ENCODE measurements around the gene NLRX1. TPM values are rescaled to one million over a fixed set of nuclear protein-coding genes. Genes with fewer than 3 reads are reported as not detected.

The NLRX1 gene
- total and polyA plus RNA-seq, 10 of the 15 experiments (the other 5 are each of a cell fraction or from before 2014, with no cell fraction given): 0.85 to 18.5 (median 10.0) TPM

- no peaks in the 10 kb centered on the region for H4K20me1 ChIP-seq (ENCODE audit: control insufficient read depth, insufficient read depth)
- intact Hi-C loops (cut with micrococcal nuclease; ENCODE audit: unreplicated experiment): no loop called here
- POLR2A ChIA-PET: interaction anchor here (0.8 kb wide), 1 partner anchor 84 kb away, joined by 3 read pairs; no protein-coding TSS in a partner anchor
- TF ChIP-seq, protein P1, sequence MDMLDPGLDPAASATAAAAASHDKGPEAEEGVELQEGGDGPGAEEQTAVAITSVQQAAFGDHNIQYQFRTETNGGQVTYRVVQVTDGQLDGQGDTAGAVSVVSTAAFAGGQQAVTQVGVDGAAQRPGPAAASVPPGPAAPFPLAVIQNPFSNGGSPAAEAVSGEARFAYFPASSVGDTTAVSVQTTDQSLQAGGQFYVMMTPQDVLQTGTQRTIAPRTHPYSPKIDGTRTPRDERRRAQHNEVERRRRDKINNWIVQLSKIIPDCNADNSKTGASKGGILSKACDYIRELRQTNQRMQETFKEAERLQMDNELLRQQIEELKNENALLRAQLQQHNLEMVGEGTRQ (IDR thresholded peaks at IDR 0.05; ENCODE audit: borderline replicate concordance, low read depth, low read length): no peak
- TF ChIP-seq NFYB (IDR thresholded peaks at IDR 0.05; ENCODE audit: insufficient read depth, low read depth, low read length) (no peak), YBX1 (IDR thresholded peaks at IDR 0.05) (no peak), MXI1 (IDR thresholded peaks at IDR 0.05; ENCODE audit: low read depth, low read length) (no peak), SREBF2 (IDR thresholded peaks at IDR 0.05; ENCODE audit: low read length) (no peak), E4F1 (IDR thresholded peaks at IDR 0.05; ENCODE audit: borderline replicate concordance, partially characterized antibody) (no peak), NR2C1 (IDR thresholded peaks at IDR 0.05) (no peak), ZBTB4 (CRISPR knock-in tag; IDR thresholded peaks at IDR 0.05) (no peak), RAD21 (IDR thresholded peaks at IDR 0.05; ENCODE audit: insufficient read depth, low read depth, low read length) (no peak), ETV6 (conservative IDR thresholded peaks at IDR 0.05 in 1 of 2, IDR thresholded peaks at IDR 0.05 in 1 of 2; ENCODE audit: borderline replicate concordance in 1 of 2, low read depth in 1 of 2) (no peak), YY1 (IDR thresholded peaks at IDR 0.05; ENCODE audit: low read depth, low read length) (no peak), BMI1 (IDR thresholded peaks at IDR 0.05; ENCODE audit: borderline replicate concordance) (no peak)
- TF ChIP-seq, protein P2, sequence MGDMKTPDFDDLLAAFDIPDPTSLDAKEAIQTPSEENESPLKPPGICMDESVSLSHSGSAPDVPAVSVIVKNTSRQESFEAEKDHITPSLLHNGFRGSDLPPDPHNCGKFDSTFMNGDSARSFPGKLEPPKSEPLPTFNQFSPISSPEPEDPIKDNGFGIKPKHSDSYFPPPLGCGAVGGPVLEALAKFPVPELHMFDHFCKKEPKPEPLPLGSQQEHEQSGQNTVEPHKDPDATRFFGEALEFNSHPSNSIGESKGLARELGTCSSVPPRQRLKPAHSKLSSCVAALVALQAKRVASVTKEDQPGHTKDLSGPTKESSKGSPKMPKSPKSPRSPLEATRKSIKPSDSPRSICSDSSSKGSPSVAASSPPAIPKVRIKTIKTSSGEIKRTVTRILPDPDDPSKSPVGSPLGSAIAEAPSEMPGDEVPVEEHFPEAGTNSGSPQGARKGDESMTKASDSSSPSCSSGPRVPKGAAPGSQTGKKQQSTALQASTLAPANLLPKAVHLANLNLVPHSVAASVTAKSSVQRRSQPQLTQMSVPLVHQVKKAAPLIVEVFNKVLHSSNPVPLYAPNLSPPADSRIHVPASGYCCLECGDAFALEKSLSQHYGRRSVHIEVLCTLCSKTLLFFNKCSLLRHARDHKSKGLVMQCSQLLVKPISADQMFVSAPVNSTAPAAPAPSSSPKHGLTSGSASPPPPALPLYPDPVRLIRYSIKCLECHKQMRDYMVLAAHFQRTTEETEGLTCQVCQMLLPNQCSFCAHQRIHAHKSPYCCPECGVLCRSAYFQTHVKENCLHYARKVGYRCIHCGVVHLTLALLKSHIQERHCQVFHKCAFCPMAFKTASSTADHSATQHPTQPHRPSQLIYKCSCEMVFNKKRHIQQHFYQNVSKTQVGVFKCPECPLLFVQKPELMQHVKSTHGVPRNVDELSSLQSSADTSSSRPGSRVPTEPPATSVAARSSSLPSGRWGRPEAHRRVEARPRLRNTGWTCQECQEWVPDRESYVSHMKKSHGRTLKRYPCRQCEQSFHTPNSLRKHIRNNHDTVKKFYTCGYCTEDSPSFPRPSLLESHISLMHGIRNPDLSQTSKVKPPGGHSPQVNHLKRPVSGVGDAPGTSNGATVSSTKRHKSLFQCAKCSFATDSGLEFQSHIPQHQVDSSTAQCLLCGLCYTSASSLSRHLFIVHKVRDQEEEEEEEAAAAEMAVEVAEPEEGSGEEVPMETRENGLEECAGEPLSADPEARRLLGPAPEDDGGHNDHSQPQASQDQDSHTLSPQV (IDR thresholded peaks at IDR 0.05): no peak
Measured at GRCh38 chr11:119125821-119126220, 42.7 kb upstream of the NLRX1 start.

More at GRCh38 chr11:119125821-119126220, 42.7 kb upstream of the NLRX1 start:
- Histone ChIP-seq H3K4me3 (no peak overlapping the region), H3K36me3 (ENCODE audit: control insufficient read depth in 2 of 2, insufficient read depth in 2 of 2, low read length in 1 of 2) (peaks cover 0 to 12% of the 10 kb centered on the region in 2 experiments; a peak in 2 of 4 replicates), H3K9ac (ENCODE audit: control insufficient read depth, insufficient read depth, low read length) (no peak overlapping the region), H3K9me3 (replicated peaks; ENCODE audit: control insufficient read depth, insufficient read depth, low read length) (no peaks in the 10 kb centered on the region), H3K4me1 (ENCODE audit: control insufficient read depth, insufficient read depth, low read length) (peaks cover 8% of the 10 kb centered on the region), H2AFZ (ENCODE audit: control insufficient read depth, low read depth, low read length) (no peak overlapping the region), H3K79me2 (ENCODE audit: control insufficient read depth, insufficient read depth, low read length) (peaks cover 21% of the 10 kb centered on the region), H3K4me2 (ENCODE audit: control insufficient read depth, insufficient read depth) (no peak overlapping the region), H3K27me3 (replicated peaks in 1 of 2; ENCODE audit: control insufficient read depth in 2 of 2, insufficient read depth in 2 of 2, low read length in 1 of 2) (no peaks in the 10 kb centered on the region), H3K27ac (ENCODE audit: control insufficient read depth, insufficient read depth) (no peak overlapping the region)
- BruUV-seq (replicated peaks): no TSS peak
- ChIA-PET SMC1A (ENCODE audit: uncharacterized antibody, unreplicated experiment) (interaction anchor here (1.8 kb wide), 1 partner anchor 16 kb away, joined by 5 read pairs; no protein-coding TSS in a partner anchor), CTCF (interaction anchor here (0.8 to 1.2 kb wide), 4 partner anchors 9 to 176 kb away, joined by 3 to 4 read pairs (median 3); no protein-coding TSS in a partner anchor), RAD21 (ENCODE audit: unreplicated experiment) (interaction anchor here (0.7 kb wide), 1 partner anchor 69 kb away, joined by 3 read pairs; the partner anchor contains the start of gene HYOU1)
- in situ Hi-C loops (cut with MboI): no loop called here
- WGBS (ENCODE audit: insufficient coverage, insufficient replicate concordance, low lambda C conversion rate, missing lambda C conversion rate): 90% methylated on average over 5 of the region's 6 CpGs
- DNase-seq (ENCODE audit: low read depth, low spot score) (no peak), ATAC-seq (no peak), FAIRE-seq (no peak)

All from GM12878 (cell line).